ENCODE data around the gene KCNK7. TPM values are rescaled to one million over a fixed set of nuclear protein-coding genes. Genes with fewer than 3 reads are reported as not detected.

The KCNK7 gene
- polyA plus RNA-seq, 1 experiment: 0.07 TPM

- no peak for TF ChIP-seq CTCF (IDR thresholded peaks at IDR 0.05; ENCODE audit: insufficient read depth, low read depth, low read length)
- ChIA-PET POLR2A (no interaction called here), CTCF (interaction anchor here (0.6 to 0.7 kb wide), 2 partner anchors 12 to 17 kb away, joined by 3 to 4 read pairs; partner anchors contain the start of gene SIPA1)
- H3K4me3 ChIP-seq (ENCODE audit: low read depth, low read length): no peak overlapping the region
- peaks cover 56% of the 10 kb centered on the region for H3K36me3 ChIP-seq (ENCODE audit: control insufficient read depth, insufficient read depth, low read length)
- no peak for DNase-seq (ENCODE audit: low read depth)
- no peaks in the 10 kb centered on the region for H3K27me3 ChIP-seq (ENCODE audit: control insufficient read depth, insufficient read depth, low read length)
Measured at GRCh38 chr11:65620666-65621065, 25.1 kb upstream of the KCNK7 start.

DNA sequence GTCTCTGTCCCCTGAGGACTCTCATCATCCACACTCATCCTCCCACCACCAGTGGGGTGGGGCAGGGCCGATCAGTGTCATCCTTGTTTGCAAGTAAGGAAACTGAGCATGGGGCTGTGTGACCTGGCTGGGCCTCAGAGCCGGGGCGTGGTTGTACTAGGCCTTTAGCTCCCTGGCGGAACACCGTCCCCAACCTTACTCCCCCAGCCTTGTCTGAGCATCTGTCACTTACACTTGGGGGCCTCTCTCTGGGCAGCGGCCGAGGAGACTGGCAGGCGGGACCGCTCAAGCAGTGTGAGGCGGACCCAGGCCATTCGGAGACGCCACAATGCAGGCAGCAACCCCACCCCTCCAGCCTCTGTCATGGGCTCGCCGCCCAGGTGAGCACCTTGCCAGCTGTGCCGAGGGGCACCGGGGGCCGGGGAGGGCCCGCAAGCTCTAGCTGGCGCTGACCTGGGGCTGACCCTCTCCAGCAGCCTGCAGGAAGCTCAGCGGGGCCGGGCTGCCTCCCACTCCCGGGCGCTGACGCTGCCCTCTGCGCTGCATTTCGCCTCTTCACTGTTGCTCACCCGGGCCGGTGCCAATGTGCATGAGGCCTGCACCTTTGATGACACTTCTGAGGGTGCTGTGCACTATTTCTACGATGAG is 23.8 kb upstream of the KCNK7 start:
- ChIA-PET POLR2A (no interaction called here), CTCF (no interaction called here)
- DNase-seq (ENCODE audit: low read depth): no peak
- Histone ChIP-seq H3K36me3 (ENCODE audit: control insufficient read depth, insufficient read depth, low read length) (peaks cover 50% of the 10 kb centered on the region), H3K4me3 (ENCODE audit: low read depth, low read length) (no peak overlapping the region), H3K27me3 (ENCODE audit: control insufficient read depth, insufficient read depth, low read length) (no peaks in the 10 kb centered on the region)
- TF ChIP-seq CTCF (IDR thresholded peaks at IDR 0.05; ENCODE audit: insufficient read depth, low read depth, low read length): no peak

- DNase-seq (ENCODE audit: low read depth): no peak
- Histone ChIP-seq H3K4me3 (ENCODE audit: low read depth, low read length) (no peak overlapping the region), H3K36me3 (ENCODE audit: control insufficient read depth, insufficient read depth, low read length) (peaks cover 46% of the 10 kb centered on the region), H3K27me3 (ENCODE audit: control insufficient read depth, insufficient read depth, low read length) (no peaks in the 10 kb centered on the region)
- ChIA-PET CTCF (interaction anchor here (1.2 kb wide), 1 partner anchor 7 kb away, joined by 4 read pairs; no protein-coding TSS in a partner anchor), POLR2A (no interaction called here)
- no peak for TF ChIP-seq CTCF (IDR thresholded peaks at IDR 0.05; ENCODE audit: insufficient read depth, low read depth, low read length)
Measured at GRCh38 chr11:65618763-65619162, 23.2 kb upstream of the KCNK7 start.

- Histone ChIP-seq H3K36me3 (ENCODE audit: control insufficient read depth, insufficient read depth, low read length) (peaks cover 44% of the 10 kb centered on the region), H3K4me3 (ENCODE audit: low read depth, low read length) (no peak overlapping the region), H3K27me3 (ENCODE audit: control insufficient read depth, insufficient read depth, low read length) (no peaks in the 10 kb centered on the region)
- DNase-seq (ENCODE audit: low read depth): no peak
- CTCF ChIA-PET: interaction anchor here (0.8 to 1.2 kb wide), 2 partner anchors 8 to 77 kb away, joined by 3 to 4 read pairs; no protein-coding TSS in a partner anchor
- POLR2A ChIA-PET: no interaction called here
- TF ChIP-seq CTCF (IDR thresholded peaks at IDR 0.05; ENCODE audit: insufficient read depth, low read depth, low read length): no peak
Measured at GRCh38 chr11:65617990-65618751, 22.6 kb upstream of the KCNK7 start.

- TF ChIP-seq CTCF (IDR thresholded peaks at IDR 0.05; ENCODE audit: insufficient read depth, low read depth, low read length): no peak
- no peaks in the 10 kb centered on the region for H3K27me3 ChIP-seq (ENCODE audit: control insufficient read depth, insufficient read depth, low read length)
- ChIA-PET POLR2A (interaction anchor here (0.6 kb wide), 1 partner anchor 178 kb away, joined by 12 read pairs; no protein-coding TSS in a partner anchor), CTCF (interaction anchor here (0.7 to 1.4 kb wide), 5 partner anchors 9 to 76 kb away, joined by 3 to 7 read pairs (median 3); no protein-coding TSS in a partner anchor)
- H3K36me3 ChIP-seq (ENCODE audit: control insufficient read depth, insufficient read depth, low read length): peaks cover 43% of the 10 kb centered on the region
- H3K4me3 ChIP-seq (ENCODE audit: low read depth, low read length): no peak overlapping the region
- no peak for DNase-seq (ENCODE audit: low read depth)
Measured at GRCh38 chr11:65617136-65617850, 21.7 kb upstream of the KCNK7 start.
